HG03139 (cell line): ENCODE measurements around the gene APMAP.
"Not testable (repeated sequence)": the region's sequence is repeated elsewhere in the genome, so short reads cannot be mapped to it uniquely, and the experiment has no call there.

Source experiments
- ATAC-seq: cut with Tn5 transposase; IDR thresholded peaks from one replicate; pipeline ENCODE4 v1.9.1; 2021; ENCODE audit not compliant: unreplicated experiment

APMAP gene

GRCh38 chr20:25007491-25008305 lies 15.1 kb upstream of the APMAP start:
- ATAC-seq: no peak

GRCh38 chr20:25006431-25007167 lies 14.0 kb upstream of the APMAP start:
- no peak for ATAC-seq

GRCh38 chr20:25005661-25006060 lies 13.1 kb upstream of the APMAP start:
- ATAC-seq: no peak

- ATAC-seq: no peak
These were observed 12.7 kb upstream of the APMAP start for GRCh38 chr20:25005220-25005619.

GRCh38 chr20:25003002-25003401 lies 10.5 kb upstream of the APMAP start:
- no peak for ATAC-seq

- not testable (repeated sequence) for ATAC-seq
These were observed 8.8 kb upstream of the APMAP start for GRCh38 chr20:25001323-25001722.

GRCh38 chr20:25000268-25000801 lies 7.8 kb upstream of the APMAP start:
- no peak for ATAC-seq

GRCh38 chr20:24999568-24999967 lies 7.0 kb upstream of the APMAP start:
- ATAC-seq: no peak

GRCh38 chr20:24998631-24999445 lies 6.3 kb upstream of the APMAP start:
- ATAC-seq: no peak

- no peak for ATAC-seq
These were observed 5.6 kb upstream of the APMAP start for GRCh38 chr20:24998121-24998520.

GRCh38 chr20:24996449-24997377 lies 4.2 kb upstream of the APMAP start:
- ATAC-seq: no peak

- ATAC-seq: no peak
These were observed 3.3 kb upstream of the APMAP start for GRCh38 chr20:24995741-24996448.

- ATAC-seq: no peak
These were observed 2.2 kb upstream of the APMAP start for GRCh38 chr20:24994470-24995368.

GRCh38 chr20:24994186-24994465 lies 1.6 kb upstream of the APMAP start:
- ATAC-seq: no peak

GRCh38 chr20:24993337-24994185 lies 1.0 kb upstream of the APMAP start:
- no peak for ATAC-seq

GRCh38 chr20:24991897-24992486 lies 559 bp downstream of the APMAP start:
- ATAC-seq: peak; percentile 15

GRCh38 chr20:24990810-24991252 lies 1.7 kb downstream of the APMAP start:
- ATAC-seq: no peak
